ENCODE measurements around the gene KLRK1. TPM values are rescaled to one million over a fixed set of nuclear protein-coding genes. Genes with fewer than 3 reads are reported as not detected.

KLRK1 gene
- total and polyA plus RNA-seq, 2 of the 4 experiments (the other 2 are of a cell fraction) = not detected

DNA sequence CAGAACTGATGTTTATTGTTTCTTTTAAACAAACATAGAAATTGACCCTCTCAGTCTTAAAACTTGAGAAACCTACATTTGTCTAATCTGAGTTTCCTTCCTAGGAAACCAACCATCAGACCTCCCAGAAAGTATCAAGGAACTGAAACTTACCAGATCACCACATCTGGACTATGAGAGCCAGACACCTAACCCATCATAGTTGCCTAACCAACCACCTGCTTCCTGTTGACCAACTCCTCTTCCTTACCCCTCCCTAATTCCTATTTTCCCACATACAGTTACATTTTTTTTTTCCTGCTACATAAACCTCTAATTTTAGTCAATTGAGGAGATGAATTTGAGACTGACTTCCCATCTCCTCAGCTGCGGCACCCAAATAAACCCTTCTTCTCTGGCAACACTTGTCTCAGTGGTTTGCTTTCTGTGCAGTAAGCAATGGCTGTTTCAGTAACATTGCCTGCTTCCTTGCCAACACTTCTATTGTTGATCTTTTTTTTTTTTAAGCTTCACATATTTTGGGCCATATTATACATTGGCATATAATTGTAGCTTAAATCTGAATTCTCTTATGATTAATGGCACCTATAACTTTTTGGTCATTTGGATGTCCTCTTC, 47.8 kb downstream of the KLRK1 start:
- POLR2A ChIA-PET (ENCODE audit: unreplicated experiment) = no interaction called here
- Histone ChIP-seq H3K23ac (ENCODE audit: low read depth, low read length) (no peak overlapping the region), H4K91ac (ENCODE audit: insufficient read depth, low read depth, low read length) (no peak overlapping the region), H3K4me1 (ENCODE audit: control insufficient read depth, insufficient read depth, low read length) (no peaks in the 10 kb centered on the region), H3K56ac (ENCODE audit: extremely low read depth, insufficient read depth, low read length) (no peak overlapping the region), H3K9me3 (ENCODE audit: control insufficient read depth, insufficient read depth, low read length) (no peaks in the 10 kb centered on the region), H4K5ac (ENCODE audit: low read depth, low read length) (no peak overlapping the region), H3K27ac (ENCODE audit: insufficient read depth, low read length) (no peak overlapping the region), H2AK9ac (replicated peaks; ENCODE audit: low read depth, low read length, poor library complexity) (no peak overlapping the region), H3K4me3 (ENCODE audit: insufficient read depth, low read depth, low read length) (no peak overlapping the region), H2BK20ac (ENCODE audit: low read depth, low read length) (no peak overlapping the region), H4K8ac (ENCODE audit: low read depth in 2 of 2, low read length in 2 of 2) (no peak overlapping the region), H2AFZ (replicated peaks; ENCODE audit: low read length, poor library complexity) (no peak overlapping the region), H3K9me1 (ENCODE audit: insufficient read depth, low read length) (no peaks in the 10 kb centered on the region), H3K36me3 (ENCODE audit: control insufficient read depth, insufficient read depth, low read length) (no peaks in the 10 kb centered on the region), H3K4me2 (ENCODE audit: low read depth, low read length) (no peak overlapping the region), H2BK5ac (ENCODE audit: low read depth, low read length, poor library complexity, severe bottlenecking) (no peak overlapping the region), H3K27me3 (ENCODE audit: control insufficient read depth, insufficient read depth, low read length) (peaks cover 2% of the 10 kb centered on the region), H2AK5ac (ENCODE audit: low read depth, low read length) (no peak overlapping the region), H3K14ac (replicated peaks; ENCODE audit: low read depth, low read length) (no peak overlapping the region), H3K9ac (ENCODE audit: low read depth, low read length) (no peak overlapping the region), H3K18ac (ENCODE audit: low read depth, low read length) (no peak overlapping the region), H3K79me1 (ENCODE audit: low read depth in 1 of 2, low read length in 2 of 2) (no peaks in the 10 kb centered on the region), H3K4ac (ENCODE audit: low read depth, low read length) (no peak overlapping the region), H4K20me1 (ENCODE audit: insufficient read depth, low read length) (no peaks in the 10 kb centered on the region), H2BK15ac (ENCODE audit: low read depth, low read length) (no peak overlapping the region), H2BK120ac (ENCODE audit: low read depth, low read length) (no peak overlapping the region)
- TF ChIP-seq BHLHE40 (IDR thresholded peaks at IDR 0.05; ENCODE audit: low read depth, low read length) = no peak
- no peak for TF ChIP-seq MXI1 (IDR thresholded peaks at IDR 0.05; ENCODE audit: borderline replicate concordance, low read depth, low read length)
- TF ChIP-seq, protein P1, sequence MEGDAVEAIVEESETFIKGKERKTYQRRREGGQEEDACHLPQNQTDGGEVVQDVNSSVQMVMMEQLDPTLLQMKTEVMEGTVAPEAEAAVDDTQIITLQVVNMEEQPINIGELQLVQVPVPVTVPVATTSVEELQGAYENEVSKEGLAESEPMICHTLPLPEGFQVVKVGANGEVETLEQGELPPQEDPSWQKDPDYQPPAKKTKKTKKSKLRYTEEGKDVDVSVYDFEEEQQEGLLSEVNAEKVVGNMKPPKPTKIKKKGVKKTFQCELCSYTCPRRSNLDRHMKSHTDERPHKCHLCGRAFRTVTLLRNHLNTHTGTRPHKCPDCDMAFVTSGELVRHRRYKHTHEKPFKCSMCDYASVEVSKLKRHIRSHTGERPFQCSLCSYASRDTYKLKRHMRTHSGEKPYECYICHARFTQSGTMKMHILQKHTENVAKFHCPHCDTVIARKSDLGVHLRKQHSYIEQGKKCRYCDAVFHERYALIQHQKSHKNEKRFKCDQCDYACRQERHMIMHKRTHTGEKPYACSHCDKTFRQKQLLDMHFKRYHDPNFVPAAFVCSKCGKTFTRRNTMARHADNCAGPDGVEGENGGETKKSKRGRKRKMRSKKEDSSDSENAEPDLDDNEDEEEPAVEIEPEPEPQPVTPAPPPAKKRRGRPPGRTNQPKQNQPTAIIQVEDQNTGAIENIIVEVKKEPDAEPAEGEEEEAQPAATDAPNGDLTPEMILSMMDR (conservative IDR thresholded peaks at IDR 0.05; ENCODE audit: low read depth, low read length) = no peak
- no peak for TF ChIP-seq CHD1 (IDR thresholded peaks at IDR 0.05; ENCODE audit: low read depth, low read length)
- no peak for TF ChIP-seq MAFK (IDR thresholded peaks at IDR 0.05; ENCODE audit: low read depth, low read length)
- TF ChIP-seq, protein P2, sequence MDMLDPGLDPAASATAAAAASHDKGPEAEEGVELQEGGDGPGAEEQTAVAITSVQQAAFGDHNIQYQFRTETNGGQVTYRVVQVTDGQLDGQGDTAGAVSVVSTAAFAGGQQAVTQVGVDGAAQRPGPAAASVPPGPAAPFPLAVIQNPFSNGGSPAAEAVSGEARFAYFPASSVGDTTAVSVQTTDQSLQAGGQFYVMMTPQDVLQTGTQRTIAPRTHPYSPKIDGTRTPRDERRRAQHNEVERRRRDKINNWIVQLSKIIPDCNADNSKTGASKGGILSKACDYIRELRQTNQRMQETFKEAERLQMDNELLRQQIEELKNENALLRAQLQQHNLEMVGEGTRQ (IDR thresholded peaks at IDR 0.05; ENCODE audit: low read depth, low read length) = no peak
- TF ChIP-seq RAD21 (IDR thresholded peaks at IDR 0.05; ENCODE audit: low read length) = no peak
- in situ Hi-C loops (cut with MboI; ENCODE audit: low sequenced_read_pairs) = no loop called here
- CTCF ChIA-PET = interaction anchor here (0.6 kb wide), 1 partner anchor 510 kb away, joined by 4 read pairs; no protein-coding TSS in a partner anchor
- ATAC-seq (ENCODE audit: low read depth) = no peak
- dilution Hi-C loops (cut with HindIII; ENCODE audit: low sequenced_read_pairs, unreplicated experiment) = no loop called here
- no CpG with 5 or more reads among the region's 1 CpG for WGBS, 2 experiments (ENCODE audit: extremely low coverage in 2 of 2, insufficient read length in 1 of 2)
- no peak for DNase-seq
- intact Hi-C loops (cut with micrococcal nuclease) = no loop called here
- no TSS peak for BruUV-seq (replicated peaks)
